GM12878 (cell line): ENCODE measurements around the gene TMEM127. TPM values are rescaled to one million over a fixed set of nuclear protein-coding genes. Genes with fewer than 3 reads are reported as not detected.

Experiments used
- ATAC-seq: fragments of 200-7000 bp; cut with Tn5 transposase; 3 replicates; pipeline ENCODE4 v1.9.1; 2020; ENCODE audit warnings: mild to moderate bottlenecking, moderate library complexity
- BruUV-seq: library from RNA; stranded (reverse); fragments of 400-500 nt; replicated peaks from 2 replicates; lab custom pipeline; 2021; lab: Mats Ljungman, UMichigan
- CTCF ChIA-PET: fragments of 300-600 bp; sonication (Branson Sonifier 250); formaldehyde crosslinking; extraction: SDS; loops from one replicate; lab custom pipeline; 2021; ENCODE audit warnings: inconsistent platforms; lab: Yijun Ruan, JAX
- POLR2A ChIA-PET: fragments of 350-600 bp; formaldehyde crosslinking; extraction: SDS; loops from one replicate; lab custom pipeline; 2021; ENCODE audit warnings: inconsistent platforms; lab: Charles Lee
- RAD21 ChIA-PET: fragments of 300-600 bp; sonication (Branson Sonifier 250); formaldehyde crosslinking; loops from one replicate; lab custom pipeline; 2023; ENCODE audit warnings: antibody characterized with exemption; ENCODE audit not compliant: unreplicated experiment; lab: Charles Lee
- SMC1A ChIA-PET: fragments of 300-600 bp; sonication (Branson Sonifier 250); formaldehyde crosslinking; loops from one replicate; lab custom pipeline; 2023; ENCODE audit not compliant: unreplicated experiment, uncharacterized antibody; lab: Charles Lee
- DNase-seq: peaks from one replicate; pipeline ENCODE4 v3.0.0-alpha.2; 2011; ENCODE audit warnings: low read depth, low spot score
- FAIRE-seq: peaks from 3 replicates; lab custom pipeline; 2011; peaks lifted over from hg19 to GRCh38; lab: Jason Lieb, UNC
- H2AFZ ChIP-seq: 2 replicates; pipeline ENCODE4 v1.6.0; 2011; ENCODE audit warnings: low read depth, low read length, control low read depth; ENCODE audit not compliant: control insufficient read depth
- H3K27ac ChIP-seq: 2 replicates; pipeline ENCODE4 v1.5.1; 2011; ENCODE audit warnings: control low read depth; ENCODE audit not compliant: control insufficient read depth, insufficient read depth
- H3K27me3 ChIP-seq, 2 experiments: replicated peaks in 1 of 2; 2 replicates each; pipeline versions ENCODE4 v1.6.0 to v1.6.1; 2011; ENCODE audit warnings: low read length in 1 of 2; ENCODE audit not compliant: control insufficient read depth in 2 of 2, insufficient read depth in 2 of 2
- H3K36me3 ChIP-seq, 2 experiments: 2 replicates each; pipeline ENCODE4 v1.5.1; 2011; ENCODE audit warnings: low read length in 1 of 2; ENCODE audit not compliant: control insufficient read depth in 2 of 2, insufficient read depth in 2 of 2
- H3K4me1 ChIP-seq: 2 replicates; pipeline ENCODE4 v1.6.1; 2011; ENCODE audit warnings: mild to moderate bottlenecking, low read length, moderate library complexity, mixed read lengths; ENCODE audit not compliant: control insufficient read depth, insufficient read depth
- H3K4me2 ChIP-seq: 2 replicates; pipeline ENCODE4 v1.6.0; 2011; ENCODE audit warnings: control low read depth; ENCODE audit not compliant: control insufficient read depth, insufficient read depth
- H3K4me3 ChIP-seq: fragments of 200-600 bp; sonication (generic); 2 replicates; pipeline ENCODE4 v1.5.1; 2016
- H3K79me2 ChIP-seq: 2 replicates; pipeline ENCODE4 v1.6.0; 2011; ENCODE audit warnings: low read length; ENCODE audit not compliant: control insufficient read depth, insufficient read depth
- H3K9ac ChIP-seq: 2 replicates; pipeline ENCODE4 v1.8.0; 2011; ENCODE audit warnings: low read length, control low read depth, mixed read lengths; ENCODE audit not compliant: control insufficient read depth, insufficient read depth
- H3K9me3 ChIP-seq: replicated peaks from 3 replicates; pipeline ENCODE4 v1.5.1; 2011; ENCODE audit warnings: mild to moderate bottlenecking, low read length; ENCODE audit not compliant: control insufficient read depth, insufficient read depth
- H4K20me1 ChIP-seq: 2 replicates; pipeline ENCODE4 v1.6.0; 2011; ENCODE audit not compliant: control insufficient read depth, insufficient read depth
- BCL11A ChIP-seq: IDR thresholded peaks from 2 replicates; pipeline ENCODE4 v1.6.1; 2011; ENCODE audit warnings: low read depth, low read length
- CREM ChIP-seq: IDR thresholded peaks from 2 replicates; pipeline ENCODE4 v1.6.1; 2014; ENCODE audit warnings: antibody characterized with exemption, low read depth
- MTA2 ChIP-seq: fragments of 450-650 bp; IDR thresholded peaks from 2 replicates; pipeline ENCODE4 v1.6.1; 2016; ENCODE audit warnings: low read depth, mild to moderate bottlenecking, moderate library complexity
- PAX8 ChIP-seq: fragments of 450-650 bp; IDR thresholded peaks from 2 replicates; pipeline ENCODE4 v1.6.1; 2017; ENCODE audit warnings: mild to moderate bottlenecking, moderate library complexity
- POLR2A ChIP-seq: IDR thresholded peaks from 2 replicates; pipeline ENCODE4 v1.6.1; 2011; ENCODE audit warnings: low read depth, mild to moderate bottlenecking, low read length
- RAD21 ChIP-seq: IDR thresholded peaks from 2 replicates; pipeline ENCODE4 v1.6.1; 2011; ENCODE audit warnings: mild to moderate bottlenecking, low read depth, low read length, moderate library complexity; ENCODE audit not compliant: insufficient read depth
- RAD51 ChIP-seq: fragments of 450-650 bp; IDR thresholded peaks from 2 replicates; pipeline ENCODE4 v1.6.1; 2016; ENCODE audit warnings: moderate library complexity, mild to moderate bottlenecking, inconsistent platforms
- SMARCA5 ChIP-seq: fragments of 450-650 bp; IDR thresholded peaks from 2 replicates; pipeline ENCODE4 v1.6.1; 2017; ENCODE audit warnings: mild to moderate bottlenecking
- SREBF1 ChIP-seq: IDR thresholded peaks from 2 replicates; pipeline ENCODE4 v1.6.1; 2012; ENCODE audit warnings: mild to moderate bottlenecking, low read length
- STAT1 ChIP-seq: fragments of 450-650 bp; conservative IDR thresholded peaks from 2 replicates; pipeline ENCODE4 v1.6.1; 2014; ENCODE audit warnings: antibody characterized with exemption, mild to moderate bottlenecking
- WRNIP1 ChIP-seq: IDR thresholded peaks from 2 replicates; pipeline ENCODE4 v1.6.1; 2011; ENCODE audit warnings: low read depth, low read length, improper control_type of control experiment, borderline replicate concordance
- ZNF207 ChIP-seq: fragments of 450-650 bp; IDR thresholded peaks from 2 replicates; pipeline ENCODE4 v1.6.1; 2014; ENCODE audit warnings: antibody characterized with exemption, mild to moderate bottlenecking, borderline replicate concordance
- WGBS: methylation state at CpG from one replicate; pipeline ENCODE4 v1.1.6; 2016; ENCODE audit warnings: low lambda C conversion rate; ENCODE audit not compliant: insufficient replicate concordance, insufficient coverage; ENCODE audit errors: missing lambda C conversion rate; 5-methylcytosine and 5-hydroxymethylcytosine counted together
- in situ Hi-C: fragments of 300-500 bp; cut with MboI; formaldehyde crosslinking; loops from 9 replicates; pipeline ENCODE4 v1.14.3; 2018; ENCODE audit warnings: mixed read lengths
- intact Hi-C: fragments of 100-400 bp; cut with micrococcal nuclease; formaldehyde crosslinking; loops from one replicate; pipeline ENCODE4 v1.14.2; 2022; ENCODE audit not compliant: unreplicated experiment
- polyA plus RNA-seq, 11 experiments: library from polyadenylated mRNA; depleted of rRNA in 4 of 11; unstranded in 6 of 11; stranded (reverse) in 5 of 11; fragments of >200 nt; fragmentation: Nextera tagmentation in 4 of 11; fragmentation: Illumina TruSeq in 1 of 11; extraction: Ambion mirVana in 4 of 11; extraction: Trizol in 1 of 11; gene quantifications; 1 replicate in 1 of 11; 2 replicates in 10 of 11; pipeline versions ENCODE4 v1.2.1 to v1.2.3, GENCODE V29; 2011 to 2016; ENCODE audit warnings: inconsistent platforms in 2 of 11, missing spikeins in 2 of 11, low read depth in 1 of 11
- total RNA-seq, 4 experiments: library from RNA; depleted of rRNA in 3 of 4; stranded (reverse); fragments of >200 nt in 3 of 4; fragmentation: Illumina TruSeq in 1 of 4; extraction: Trizol in 1 of 4; gene quantifications; 2 replicates each; pipeline versions ENCODE4 v1.2.1 to v1.2.3, GENCODE V29; 2013 to 2021

The TMEM127 gene
- total and polyA plus RNA-seq, 10 of the 15 experiments (the other 5 are each of a cell fraction or from before 2014, with no cell fraction given): 2.6 to 27.2 (median 17.7) TPM

- no peaks in the 10 kb centered on the region for H3K79me2 ChIP-seq
- no peak overlapping the region for H3K4me3 ChIP-seq
- H4K20me1 ChIP-seq: no peaks in the 10 kb centered on the region
- DNase-seq (no peak), ATAC-seq (no peak), FAIRE-seq (no peak)
- H3K4me2 ChIP-seq: no peak overlapping the region
- H3K36me3 ChIP-seq: no peaks in the 10 kb centered on the region
- no peak overlapping the region for H3K9ac ChIP-seq
- in situ Hi-C loops: no loop called here
- no peaks in the 10 kb centered on the region for H3K27me3 ChIP-seq
- ChIA-PET RAD21 (no interaction called here), CTCF (interaction anchor here (1.6 to 2.5 kb wide), 3 partner anchors 11 to 28 kb away, joined by 4 to 11 read pairs (median 10); no protein-coding TSS in a partner anchor)
- 95% methylated on average over 3 of the region's 3 CpGs for WGBS
- H2AFZ ChIP-seq: no peak overlapping the region
- H3K9me3 ChIP-seq: no peaks in the 10 kb centered on the region
- H3K4me1 ChIP-seq: peaks cover 41% of the 10 kb centered on the region
- TF ChIP-seq STAT1: no peak
- TF ChIP-seq SMARCA5: no peak
- TF ChIP-seq POLR2A: no peak
- no peak for TF ChIP-seq BCL11A
- no peak for TF ChIP-seq RAD51
- TF ChIP-seq RAD21: no peak
- TF ChIP-seq WRNIP1: no peak
- no peak for TF ChIP-seq PAX8
- TF ChIP-seq CREM: no peak
- no peak for TF ChIP-seq ZNF207
- no peak for TF ChIP-seq SREBF1
- TF ChIP-seq MTA2: no peak
- TF ChIP-seq, all 136 proteins: peak for 0
- POLR2A ChIA-PET: no interaction called here
- H3K27ac ChIP-seq: no peak overlapping the region
- BruUV-seq: no TSS peak
- intact Hi-C loops: no loop called here
- SMC1A ChIA-PET: interaction anchor here (0.9 to 1.3 kb wide), 4 partner anchors 11 to 29 kb away, joined by 3 to 4 read pairs (median 3); no protein-coding TSS in a partner anchor
Observed at GRCh38 chr2:96238266-96238665, 27.5 kb downstream of the TMEM127 start.
